ENCODE results near the gene ADGRL1.

The ADGRL1 gene

DNA sequence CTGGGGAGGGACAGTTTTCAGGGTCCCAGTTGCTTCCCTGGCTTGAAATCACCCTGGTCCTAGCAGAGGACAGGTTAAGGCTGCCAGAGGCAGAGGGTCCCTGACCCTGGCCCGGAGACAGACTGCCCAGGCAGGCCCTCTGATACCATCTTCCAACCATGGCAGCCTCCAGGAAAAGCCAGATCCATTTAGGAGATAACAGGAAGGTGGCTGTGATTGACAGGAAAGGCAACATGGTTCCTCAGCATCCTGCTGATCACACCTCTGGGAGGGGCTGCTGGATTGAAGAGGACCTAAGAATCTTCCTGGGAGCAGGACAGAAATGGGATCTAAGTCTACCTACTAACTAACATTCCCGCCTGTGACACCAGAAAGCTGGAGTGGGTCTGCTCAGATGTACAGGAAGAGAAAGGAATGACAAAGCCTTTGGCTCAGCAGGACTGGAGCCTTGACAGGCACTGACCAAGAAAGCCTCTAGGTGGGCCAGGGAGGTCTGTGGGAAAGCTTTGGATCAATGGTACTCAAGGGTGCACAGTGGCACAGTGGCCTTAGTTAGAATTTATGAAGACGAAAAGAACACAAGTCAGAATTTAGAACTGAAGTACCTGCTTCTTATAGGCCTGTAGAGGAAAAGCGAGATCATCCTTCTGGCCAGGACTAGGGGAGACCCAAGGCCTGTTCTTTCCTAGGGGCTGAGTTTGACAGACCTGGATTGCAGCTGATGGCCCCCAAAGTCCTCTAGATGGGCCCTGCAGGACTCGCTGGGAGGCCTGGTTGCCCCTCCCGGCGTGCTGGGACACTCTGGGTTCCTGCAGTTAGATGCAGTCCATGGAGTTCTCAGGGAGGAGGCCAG lies 86.1 kb downstream of the ADGRL1 start:
- peaks cover 24% of the 10 kb centered on the region; the same call in 1 of the 2 replicates for H4K20me1 ChIP-seq (ENCODE audit: insufficient read depth, low read length)
- no peak overlapping the region for H3K27ac ChIP-seq (ENCODE audit: low read length)
- H3K4me3 ChIP-seq (ENCODE audit: low read depth in 1 of 2, low read length in 2 of 2) = no peak overlapping the region
- no peaks in the 10 kb centered on the region for H3K27me3 ChIP-seq (ENCODE audit: insufficient read depth, low read length, poor library complexity)
- H3K4me2 ChIP-seq (ENCODE audit: insufficient read depth, low read length) = no peak overlapping the region
- TF ChIP-seq, protein P1, sequence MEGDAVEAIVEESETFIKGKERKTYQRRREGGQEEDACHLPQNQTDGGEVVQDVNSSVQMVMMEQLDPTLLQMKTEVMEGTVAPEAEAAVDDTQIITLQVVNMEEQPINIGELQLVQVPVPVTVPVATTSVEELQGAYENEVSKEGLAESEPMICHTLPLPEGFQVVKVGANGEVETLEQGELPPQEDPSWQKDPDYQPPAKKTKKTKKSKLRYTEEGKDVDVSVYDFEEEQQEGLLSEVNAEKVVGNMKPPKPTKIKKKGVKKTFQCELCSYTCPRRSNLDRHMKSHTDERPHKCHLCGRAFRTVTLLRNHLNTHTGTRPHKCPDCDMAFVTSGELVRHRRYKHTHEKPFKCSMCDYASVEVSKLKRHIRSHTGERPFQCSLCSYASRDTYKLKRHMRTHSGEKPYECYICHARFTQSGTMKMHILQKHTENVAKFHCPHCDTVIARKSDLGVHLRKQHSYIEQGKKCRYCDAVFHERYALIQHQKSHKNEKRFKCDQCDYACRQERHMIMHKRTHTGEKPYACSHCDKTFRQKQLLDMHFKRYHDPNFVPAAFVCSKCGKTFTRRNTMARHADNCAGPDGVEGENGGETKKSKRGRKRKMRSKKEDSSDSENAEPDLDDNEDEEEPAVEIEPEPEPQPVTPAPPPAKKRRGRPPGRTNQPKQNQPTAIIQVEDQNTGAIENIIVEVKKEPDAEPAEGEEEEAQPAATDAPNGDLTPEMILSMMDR (IDR thresholded peaks at IDR 0.05; ENCODE audit: borderline replicate concordance, extremely low read depth, low read length, poor library complexity, severe bottlenecking) = no peak
- no peak for TF ChIP-seq EZH2 (IDR thresholded peaks at IDR 0.05; ENCODE audit: borderline replicate concordance, low read depth, low read length, severe bottlenecking)
- H3K36me3 ChIP-seq (ENCODE audit: insufficient read depth, low read length) = peaks cover 50% of the 10 kb centered on the region
- no peak for DNase-seq
- no peak overlapping the region for H3K9ac ChIP-seq (ENCODE audit: low read depth, low read length)
- ATAC-seq (ENCODE audit: insufficient read depth, low read depth) = no peak
- no peaks in the 10 kb centered on the region for H3K9me3 ChIP-seq (ENCODE audit: insufficient read depth, low read length, severe bottlenecking)
- H3K4me1 ChIP-seq (ENCODE audit: insufficient read depth, low read length) = peaks cover 42% of the 10 kb centered on the region
- H2AFZ ChIP-seq (ENCODE audit: low read depth, low read length) = no peak overlapping the region
- H3K79me2 ChIP-seq (ENCODE audit: insufficient read depth, low read length) = peaks cover 33% of the 10 kb centered on the region

DNA sequence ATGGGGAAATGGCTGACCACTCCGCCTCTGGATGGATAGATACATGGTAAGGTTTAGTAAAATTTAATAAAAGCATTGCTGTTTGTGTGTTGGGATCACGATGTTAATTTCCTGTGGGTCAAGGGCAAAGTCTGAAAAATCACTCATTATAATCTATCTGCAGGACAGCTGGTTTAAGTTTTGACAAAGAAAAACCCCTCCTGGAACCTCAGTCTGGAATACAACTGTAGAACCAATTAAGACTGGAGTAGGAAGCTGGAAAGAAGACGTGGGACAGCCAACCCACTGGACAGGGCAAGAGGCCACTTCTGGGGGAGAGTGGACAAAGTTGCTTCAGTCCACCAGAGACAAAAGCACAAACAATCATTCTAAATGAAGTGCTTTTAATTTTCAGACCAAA lies 86.8 kb downstream of the ADGRL1 start:
- no peak for DNase-seq
- TF ChIP-seq EZH2 (IDR thresholded peaks at IDR 0.05; ENCODE audit: borderline replicate concordance, low read depth, low read length, severe bottlenecking) = no peak
- TF ChIP-seq, protein P1 (IDR thresholded peaks at IDR 0.05; ENCODE audit: borderline replicate concordance, extremely low read depth, low read length, poor library complexity, severe bottlenecking) = no peak
- H3K9ac ChIP-seq (ENCODE audit: low read depth, low read length) = peak overlapping the region; percentile 60; the same call in 1 of the 2 replicates
- peak overlapping the region in 1 of 2 experiments; percentile 61; a peak in 1 of 4 replicates for H3K4me3 ChIP-seq (ENCODE audit: low read depth in 1 of 2, low read length in 2 of 2)
- ATAC-seq (ENCODE audit: insufficient read depth, low read depth) = no peak
- peak overlapping the region; percentile 95 for H3K4me2 ChIP-seq (ENCODE audit: insufficient read depth, low read length)
- peaks cover 20% of the 10 kb centered on the region for H4K20me1 ChIP-seq (ENCODE audit: insufficient read depth, low read length)
- H3K4me1 ChIP-seq (ENCODE audit: insufficient read depth, low read length) = peaks cover 42% of the 10 kb centered on the region
- H3K79me2 ChIP-seq (ENCODE audit: insufficient read depth, low read length) = peaks cover 37% of the 10 kb centered on the region
- H3K27me3 ChIP-seq (ENCODE audit: insufficient read depth, low read length, poor library complexity) = no peaks in the 10 kb centered on the region
- H3K27ac ChIP-seq (ENCODE audit: low read length) = peak overlapping the region; percentile 53; the same call in 1 of the 2 replicates
- no peaks in the 10 kb centered on the region for H3K9me3 ChIP-seq (ENCODE audit: insufficient read depth, low read length, severe bottlenecking)
- H3K36me3 ChIP-seq (ENCODE audit: insufficient read depth, low read length) = peaks cover 43% of the 10 kb centered on the region
- no peak overlapping the region for H2AFZ ChIP-seq (ENCODE audit: low read depth, low read length)

DNA sequence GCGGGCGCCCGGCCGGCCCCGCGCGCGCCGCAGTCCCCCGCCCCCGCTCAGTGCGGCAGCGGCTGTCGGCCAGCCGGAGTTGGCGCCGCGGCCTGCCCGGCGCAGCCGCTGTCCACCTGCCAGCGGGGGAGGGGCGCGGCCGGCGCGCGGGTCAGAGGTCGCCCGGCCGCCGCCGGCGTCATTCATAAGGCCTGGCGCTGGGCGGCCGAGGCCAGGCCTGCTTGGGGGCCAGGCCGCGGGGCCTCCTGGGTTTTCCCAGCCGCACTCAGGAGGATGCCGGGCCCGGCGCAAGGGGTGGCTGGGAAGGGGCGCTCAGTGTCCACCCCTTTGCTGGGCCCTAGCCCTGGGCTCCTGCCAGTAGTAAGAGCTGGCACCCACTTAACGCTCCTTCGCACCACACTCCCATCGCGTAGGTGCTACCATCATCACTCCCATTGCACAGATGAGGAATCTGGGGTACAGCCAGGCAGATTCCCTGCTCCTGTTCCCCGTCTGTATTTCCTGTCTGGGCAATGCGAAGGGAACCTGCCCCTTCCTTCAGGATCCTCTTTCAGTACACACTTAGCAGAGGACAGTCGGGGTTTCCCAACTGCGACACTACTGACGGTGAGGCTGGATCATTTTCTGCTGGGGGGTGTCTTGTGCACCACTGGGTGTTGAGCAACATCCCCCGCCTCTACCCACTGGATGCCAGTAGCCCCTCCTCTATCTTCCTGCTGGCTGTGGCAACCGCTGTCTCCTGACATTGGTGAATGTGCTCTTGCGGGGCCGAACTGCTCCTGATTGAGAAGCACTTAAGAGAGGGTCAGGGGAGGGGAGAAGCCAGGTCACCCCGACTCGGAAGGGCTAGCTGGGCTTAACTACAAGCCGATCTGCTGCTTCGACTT lies 87.6 kb downstream of the ADGRL1 start:
- peaks cover 36% of the 10 kb centered on the region for H3K36me3 ChIP-seq (ENCODE audit: insufficient read depth, low read length)
- peak overlapping the region; percentile 60 for H3K9ac ChIP-seq (ENCODE audit: low read depth, low read length)
- no peaks in the 10 kb centered on the region for H3K9me3 ChIP-seq (ENCODE audit: insufficient read depth, low read length, severe bottlenecking)
- H3K27ac ChIP-seq (ENCODE audit: low read length) = peak overlapping the region; percentile 53
- no peaks in the 10 kb centered on the region for H3K27me3 ChIP-seq (ENCODE audit: insufficient read depth, low read length, poor library complexity)
- DNase-seq (peak; percentile 57), ATAC-seq (ENCODE audit: insufficient read depth, low read depth) (no peak)
- TF ChIP-seq, protein P1 (IDR thresholded peaks at IDR 0.05; ENCODE audit: borderline replicate concordance, extremely low read depth, low read length, poor library complexity, severe bottlenecking) = no peak
- no peak for TF ChIP-seq EZH2 (IDR thresholded peaks at IDR 0.05; ENCODE audit: borderline replicate concordance, low read depth, low read length, severe bottlenecking)
- H3K79me2 ChIP-seq (ENCODE audit: insufficient read depth, low read length) = peaks cover 45% of the 10 kb centered on the region
- peaks cover 42% of the 10 kb centered on the region for H3K4me1 ChIP-seq (ENCODE audit: insufficient read depth, low read length)
- peak overlapping the region; percentile 95 for H3K4me2 ChIP-seq (ENCODE audit: insufficient read depth, low read length)
- peaks cover 25% of the 10 kb centered on the region for H4K20me1 ChIP-seq (ENCODE audit: insufficient read depth, low read length)
- H3K4me3 ChIP-seq (ENCODE audit: low read depth in 1 of 2, low read length in 2 of 2) = peak overlapping the region; percentile 3 to 61; a peak in 3 of 4 replicates
- peak overlapping the region; percentile 11; the same call in 1 of the 2 replicates for H2AFZ ChIP-seq (ENCODE audit: low read depth, low read length)

Measured in DND-41 (cell line).